PFSK-1 (cell line): Measurements from ENCODE around the gene EML3.

Source experiments
- FOXP2 ChIP-seq: optimal IDR thresholded peaks from 2 replicates; pipeline ENCODE3; 2011; ENCODE audit warnings: borderline replicate concordance, control low read depth, inconsistent platforms; ENCODE audit not compliant: insufficient read depth; ENCODE audit errors: extremely low read length, extremely low read depth
- POLR2AphosphoS5 ChIP-seq: IDR thresholded peaks from 2 replicates; pipeline ENCODE4 v1.6.1; 2012; ENCODE audit warnings: low read depth, mild to moderate bottlenecking, control low read depth, low read length, moderate library complexity
- SIN3A ChIP-seq: IDR thresholded peaks from 2 replicates; pipeline ENCODE4 v1.6.1; 2012; ENCODE audit warnings: mild to moderate bottlenecking, low read length, moderate library complexity, borderline replicate concordance; ENCODE audit not compliant: insufficient read depth
- TAF1 ChIP-seq: IDR thresholded peaks from 2 replicates; pipeline ENCODE4 v1.6.1; 2012; ENCODE audit warnings: low read length, control low read depth, borderline replicate concordance; ENCODE audit not compliant: insufficient read depth
- TF ChIP-seq, protein P1 (sequence below), 2 experiments: IDR thresholded peaks; 2 replicates each; pipeline versions ENCODE4 v1.6.1 to v1.8.0; 2011 to 2012; ENCODE audit warnings: low read depth in 2 of 2, low read length in 2 of 2, control low read depth in 1 of 2, inconsistent platforms in 1 of 2, mild to moderate bottlenecking in 1 of 2, moderate library complexity in 1 of 2; ENCODE audit not compliant: insufficient read depth in 1 of 2

EML3 gene

DNA sequence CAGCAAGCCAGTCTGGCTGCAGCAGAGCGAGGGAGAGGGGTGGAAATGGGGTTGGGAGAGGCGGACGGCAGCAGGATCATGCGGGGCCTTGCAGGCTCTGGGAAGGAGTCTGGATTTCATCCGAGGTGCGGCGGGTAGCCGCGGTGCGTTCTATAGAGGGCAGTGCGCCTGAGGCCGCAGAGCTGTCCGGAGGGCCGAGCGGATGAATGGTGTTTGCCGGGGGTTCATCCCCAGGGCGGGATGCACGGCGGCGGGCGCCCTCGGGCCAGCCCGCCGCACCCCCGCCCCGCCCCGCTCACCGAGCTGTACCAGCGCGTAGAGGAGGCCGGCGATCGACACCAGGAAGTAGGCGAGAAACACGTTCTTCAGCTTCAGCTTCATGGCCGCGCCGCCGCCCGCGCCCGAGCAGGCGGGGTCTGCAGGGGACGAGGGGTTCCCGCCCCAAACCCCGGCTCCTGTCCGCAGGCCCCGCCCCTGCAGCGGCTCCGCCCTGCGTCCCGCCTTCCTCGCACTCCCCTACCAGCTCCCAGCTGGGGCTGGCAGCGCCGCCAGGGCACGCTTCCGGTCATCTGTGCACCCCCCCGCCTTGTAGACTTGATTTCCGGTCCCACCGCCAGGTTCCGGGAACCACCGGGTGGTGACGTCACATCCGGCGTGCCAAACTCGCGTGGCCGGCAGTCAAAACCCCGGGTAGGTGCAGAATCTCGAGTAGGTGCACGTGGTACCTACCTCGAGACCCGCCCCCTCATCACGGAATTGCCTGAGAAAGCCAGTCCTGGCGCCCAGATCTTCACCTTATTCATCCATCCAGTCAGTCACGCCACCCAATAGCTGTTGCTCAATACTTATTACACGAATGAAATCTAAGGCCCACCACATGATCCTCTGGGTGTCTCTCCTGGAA, 9.2 kb upstream of the EML3 start, which contains the start of gene B3GAT3:
B3GAT3 (minus strand) TSS at position 420 of the 904 bp plus-strand sequence; CDS start at position 381, 39 bp downstream.
- TF ChIP-seq, protein P1, sequence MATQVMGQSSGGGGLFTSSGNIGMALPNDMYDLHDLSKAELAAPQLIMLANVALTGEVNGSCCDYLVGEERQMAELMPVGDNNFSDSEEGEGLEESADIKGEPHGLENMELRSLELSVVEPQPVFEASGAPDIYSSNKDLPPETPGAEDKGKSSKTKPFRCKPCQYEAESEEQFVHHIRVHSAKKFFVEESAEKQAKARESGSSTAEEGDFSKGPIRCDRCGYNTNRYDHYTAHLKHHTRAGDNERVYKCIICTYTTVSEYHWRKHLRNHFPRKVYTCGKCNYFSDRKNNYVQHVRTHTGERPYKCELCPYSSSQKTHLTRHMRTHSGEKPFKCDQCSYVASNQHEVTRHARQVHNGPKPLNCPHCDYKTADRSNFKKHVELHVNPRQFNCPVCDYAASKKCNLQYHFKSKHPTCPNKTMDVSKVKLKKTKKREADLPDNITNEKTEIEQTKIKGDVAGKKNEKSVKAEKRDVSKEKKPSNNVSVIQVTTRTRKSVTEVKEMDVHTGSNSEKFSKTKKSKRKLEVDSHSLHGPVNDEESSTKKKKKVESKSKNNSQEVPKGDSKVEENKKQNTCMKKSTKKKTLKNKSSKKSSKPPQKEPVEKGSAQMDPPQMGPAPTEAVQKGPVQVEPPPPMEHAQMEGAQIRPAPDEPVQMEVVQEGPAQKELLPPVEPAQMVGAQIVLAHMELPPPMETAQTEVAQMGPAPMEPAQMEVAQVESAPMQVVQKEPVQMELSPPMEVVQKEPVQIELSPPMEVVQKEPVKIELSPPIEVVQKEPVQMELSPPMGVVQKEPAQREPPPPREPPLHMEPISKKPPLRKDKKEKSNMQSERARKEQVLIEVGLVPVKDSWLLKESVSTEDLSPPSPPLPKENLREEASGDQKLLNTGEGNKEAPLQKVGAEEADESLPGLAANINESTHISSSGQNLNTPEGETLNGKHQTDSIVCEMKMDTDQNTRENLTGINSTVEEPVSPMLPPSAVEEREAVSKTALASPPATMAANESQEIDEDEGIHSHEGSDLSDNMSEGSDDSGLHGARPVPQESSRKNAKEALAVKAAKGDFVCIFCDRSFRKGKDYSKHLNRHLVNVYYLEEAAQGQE (IDR thresholded peaks at IDR 0.05; ENCODE audit: insufficient read depth in 1 of 2, low read depth in 2 of 2, low read length in 2 of 2): peak in 1 of 2 experiments; percentile 10; a peak in 2 of 4 replicates
- TF ChIP-seq FOXP2 (peak; percentile 98), POLR2AphosphoS5 (peak; percentile 93), TAF1 (no peak; the same call in 1 of the 2 replicates), SIN3A (peak; percentile 95; the same call in 1 of the 2 replicates)

GRCh38 chr11:62621027-62621566, 8.5 kb upstream of the EML3 start:
- TF ChIP-seq TAF1: no peak
- TF ChIP-seq FOXP2: no peak
- no peak for TF ChIP-seq POLR2AphosphoS5
- TF ChIP-seq SIN3A: no peak
- TF ChIP-seq, protein P1 (IDR thresholded peaks at IDR 0.05; ENCODE audit: insufficient read depth in 1 of 2, low read depth in 2 of 2, low read length in 2 of 2): no peak

DNA sequence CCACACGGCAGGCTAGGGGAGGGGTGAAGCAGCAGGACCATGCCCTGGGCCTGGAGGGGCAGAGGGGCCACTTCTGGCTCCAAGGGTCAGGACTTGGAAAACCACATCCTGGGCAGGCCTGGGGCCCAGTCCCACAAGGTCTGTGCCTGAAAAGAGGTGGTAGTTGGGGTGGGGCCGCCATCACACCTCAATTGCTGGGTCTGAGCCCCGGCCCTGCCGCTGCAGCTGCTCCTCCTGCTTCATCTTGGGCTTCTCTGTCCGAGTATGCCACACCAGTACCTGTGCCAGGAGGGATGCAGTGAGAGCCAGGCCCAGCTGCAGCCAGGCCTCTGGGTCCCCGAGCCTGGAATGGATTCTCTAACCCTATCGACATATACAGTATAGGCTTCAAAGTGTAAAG, 2.9 kb upstream of the EML3 start:
- no peak for TF ChIP-seq SIN3A
- TF ChIP-seq TAF1: no peak
- TF ChIP-seq FOXP2: no peak
- no peak for TF ChIP-seq POLR2AphosphoS5
- TF ChIP-seq, protein P1 (IDR thresholded peaks at IDR 0.05; ENCODE audit: insufficient read depth in 1 of 2, low read depth in 2 of 2, low read length in 2 of 2): no peak

GRCh38 chr11:62614275-62614674, 1.7 kb upstream of the EML3 start:
- TF ChIP-seq POLR2AphosphoS5: no peak
- TF ChIP-seq TAF1: no peak
- TF ChIP-seq, protein P1 (IDR thresholded peaks at IDR 0.05; ENCODE audit: insufficient read depth in 1 of 2, low read depth in 2 of 2, low read length in 2 of 2): no peak
- no peak for TF ChIP-seq SIN3A
- TF ChIP-seq FOXP2: no peak
